Measurements from ENCODE around the gene C13orf42.

Gene C13orf42

DNA sequence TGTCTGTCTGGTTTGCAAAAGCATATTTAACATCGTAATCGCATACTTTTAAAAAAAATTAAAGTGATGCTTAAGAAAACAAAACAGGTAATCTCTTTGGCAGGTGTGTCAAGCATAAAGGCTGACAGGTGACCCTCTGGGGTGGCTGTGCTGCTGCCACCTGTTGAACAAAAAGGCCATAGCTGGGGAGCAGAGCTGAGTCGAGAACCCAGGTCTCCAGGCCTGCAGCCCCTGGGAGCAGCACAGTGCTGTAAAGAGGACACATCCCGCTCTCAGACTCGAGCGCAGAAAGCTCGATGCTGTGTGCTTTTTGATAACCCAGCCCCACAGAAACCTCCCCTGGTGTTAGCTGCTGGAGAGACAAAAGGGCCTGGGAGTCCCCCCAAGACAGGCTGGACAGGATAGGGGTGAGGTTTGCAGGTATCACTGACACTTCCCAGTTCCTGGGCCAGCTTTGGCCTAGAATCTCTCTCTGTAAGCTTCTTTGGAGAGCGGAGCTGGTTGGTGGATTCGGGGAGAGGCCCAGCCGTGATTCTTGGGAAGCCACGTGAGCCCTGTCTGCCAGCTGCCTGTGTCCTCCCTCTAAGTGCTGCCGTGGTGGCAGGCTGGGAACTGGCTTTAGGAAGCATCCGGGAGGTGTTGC lies 66.9 kb downstream of the C13orf42 start:
- POLR2A ChIA-PET: no interaction called here
- TF ChIP-seq CTCF (IDR thresholded peaks at IDR 0.05; ENCODE audit: insufficient read depth, low read length, missing control alignments): no peak

DNA sequence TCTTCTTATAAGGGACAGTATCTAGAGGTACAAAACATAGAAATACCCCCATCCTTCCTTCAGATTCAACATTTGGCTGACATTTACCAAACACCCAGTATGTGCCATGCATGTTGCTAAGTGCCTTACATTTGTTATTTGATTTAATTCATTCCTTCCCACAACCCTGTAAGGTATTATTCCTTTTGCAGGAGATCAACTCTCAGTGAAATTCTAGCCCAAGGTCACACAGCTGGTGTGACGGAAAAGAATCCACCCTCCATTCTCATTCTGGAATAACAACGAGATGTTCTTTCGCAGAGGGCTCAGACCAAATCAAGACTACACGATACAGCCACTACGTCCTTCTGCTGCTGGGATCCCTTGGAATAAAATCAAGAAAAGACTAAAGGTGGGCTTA lies 67.8 kb downstream of the C13orf42 start:
- no peak for DNase-seq (ENCODE audit: low read depth, low spot score)
- H3K4me3 ChIP-seq (ENCODE audit: low read depth, low read length): no peak overlapping the region
- ChIA-PET POLR2A (no interaction called here), CTCF (interaction anchor here (0.9 to 1.7 kb wide), 2 partner anchors 26 to 28 kb away, joined by 3 to 5 read pairs; no protein-coding TSS in a partner anchor)
- no peak for TF ChIP-seq CTCF (IDR thresholded peaks at IDR 0.05; ENCODE audit: insufficient read depth, low read length, missing control alignments)

More for the DNA sequence above, 66.9 kb downstream of the C13orf42 start:
- CTCF ChIA-PET: interaction anchor here (1.7 kb wide), 1 partner anchor 25 kb away, joined by 5 read pairs; no protein-coding TSS in a partner anchor
- H3K4me3 ChIP-seq (ENCODE audit: low read depth, low read length): no peak overlapping the region
- DNase-seq (ENCODE audit: low read depth, low spot score): no peak

GRCh38 chr13:51041710-51042109 lies 69.4 kb downstream of the C13orf42 start:
- DNase-seq (ENCODE audit: low read depth, low spot score): no peak
- ChIA-PET CTCF (no interaction called here), POLR2A (no interaction called here)
- TF ChIP-seq CTCF (IDR thresholded peaks at IDR 0.05; ENCODE audit: insufficient read depth, low read length, missing control alignments): no peak
- H3K4me3 ChIP-seq (ENCODE audit: low read depth, low read length): no peak overlapping the region

DNA sequence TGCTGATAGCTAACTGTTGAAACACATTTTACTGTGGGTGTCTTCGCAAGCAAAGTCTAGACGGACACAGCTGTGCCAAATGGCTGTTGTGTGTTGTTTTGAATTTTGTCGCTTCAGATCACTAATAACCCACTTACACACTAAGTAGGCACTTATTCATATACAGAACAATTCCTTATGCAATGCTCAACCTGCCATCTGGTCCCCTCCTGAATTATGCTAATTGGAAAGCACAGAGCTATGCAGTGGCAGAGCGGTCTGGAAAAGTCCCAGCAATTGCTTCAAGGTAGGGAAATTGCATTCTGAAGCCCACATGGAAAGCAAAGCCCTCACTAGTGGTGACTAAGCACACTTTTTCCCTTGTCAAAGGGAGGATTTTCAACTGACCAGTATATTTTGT lies 69.9 kb downstream of the C13orf42 start:
- POLR2A ChIA-PET: no interaction called here
- CTCF ChIA-PET: no interaction called here
- no peak overlapping the region for H3K4me3 ChIP-seq (ENCODE audit: low read depth, low read length)
- TF ChIP-seq CTCF (IDR thresholded peaks at IDR 0.05; ENCODE audit: insufficient read depth, low read length, missing control alignments): no peak
- DNase-seq (ENCODE audit: low read depth, low spot score): no peak

- no peak overlapping the region for H3K4me3 ChIP-seq (ENCODE audit: low read depth, low read length)
- no peak for TF ChIP-seq CTCF (IDR thresholded peaks at IDR 0.05; ENCODE audit: insufficient read depth, low read length, missing control alignments)
- POLR2A ChIA-PET: no interaction called here
- no peak for DNase-seq (ENCODE audit: low read depth, low spot score)
- CTCF ChIA-PET: no interaction called here
These were observed 70.6 kb downstream of the C13orf42 start for GRCh38 chr13:51040431-51040830.

DNA sequence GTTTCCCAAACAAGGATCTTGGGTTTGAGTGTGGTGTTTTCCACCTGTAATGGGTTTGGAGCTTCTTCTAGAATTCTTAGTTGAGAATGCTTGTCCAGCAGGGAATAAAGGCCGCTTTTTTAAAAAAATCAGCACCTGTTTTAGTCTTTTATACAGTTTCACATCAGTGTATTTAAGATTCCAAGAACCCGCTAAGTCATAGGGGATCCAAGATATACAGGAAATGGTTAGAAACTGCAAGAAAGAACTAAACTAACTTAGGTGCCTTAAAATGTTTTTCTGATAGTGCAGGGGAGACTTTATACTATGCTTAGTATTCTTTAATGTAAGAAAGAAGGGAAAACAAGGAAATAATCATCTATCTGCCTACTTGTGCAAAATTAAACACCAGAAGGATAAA lies 74.7 kb downstream of the C13orf42 start:
- TF ChIP-seq CTCF (IDR thresholded peaks at IDR 0.05; ENCODE audit: insufficient read depth, low read length, missing control alignments): no peak
- POLR2A ChIA-PET: no interaction called here
- DNase-seq (ENCODE audit: low read depth, low spot score): no peak
- CTCF ChIA-PET: no interaction called here
- H3K4me3 ChIP-seq (ENCODE audit: low read depth, low read length): no peak overlapping the region
